Measurements from ENCODE around the gene LYRM4.
A peak's percentile ranks its signal among the peaks of the same experiment; 100 is the strongest.

LYRM4 gene

GRCh38 chr6:5215159-5215558, 45.6 kb downstream of the LYRM4 start:
- ChIA-PET POLR2A (ENCODE audit: low non-redundant PET) (no interaction called here), CTCF (no interaction called here)
- H3K27ac ChIP-seq, result no peak overlapping the region
- DNase-seq (ENCODE audit: low spot score), result no peak
- TF ChIP-seq CTCF (conservative IDR thresholded peaks at IDR 0.05; ENCODE audit: low read depth), result no peak

- POLR2A ChIA-PET (ENCODE audit: low non-redundant PET), result no interaction called here
- H3K27ac ChIP-seq, result no peak overlapping the region
- no peak for DNase-seq (ENCODE audit: low spot score)
- peak; percentile 37 for TF ChIP-seq CTCF (conservative IDR thresholded peaks at IDR 0.05; ENCODE audit: low read depth)
- CTCF ChIA-PET, result no interaction called here
Observed at GRCh38 chr6:5214570-5215052, 46.1 kb downstream of the LYRM4 start.

GRCh38 chr6:5213836-5214235, 46.9 kb downstream of the LYRM4 start:
- ChIA-PET POLR2A (ENCODE audit: low non-redundant PET) (no interaction called here), CTCF (no interaction called here)
- no peak for TF ChIP-seq CTCF (conservative IDR thresholded peaks at IDR 0.05; ENCODE audit: low read depth)
- H3K27ac ChIP-seq, result no peak overlapping the region
- DNase-seq (ENCODE audit: low spot score), result no peak

- TF ChIP-seq CTCF (conservative IDR thresholded peaks at IDR 0.05; ENCODE audit: low read depth), result no peak
- ChIA-PET POLR2A (ENCODE audit: low non-redundant PET) (no interaction called here), CTCF (interaction anchor here (0.6 to 0.8 kb wide), 2 partner anchors 30 to 791 kb away, joined by 3 to 4 read pairs; no protein-coding TSS in a partner anchor)
- no peak overlapping the region for H3K27ac ChIP-seq
- DNase-seq (ENCODE audit: low spot score), result no peak
Observed at GRCh38 chr6:5211492-5211891, 49.3 kb downstream of the LYRM4 start.

- no peak for TF ChIP-seq CTCF (conservative IDR thresholded peaks at IDR 0.05; ENCODE audit: low read depth)
- H3K27ac ChIP-seq, result no peak overlapping the region
- CTCF ChIA-PET, result no interaction called here
- DNase-seq (ENCODE audit: low spot score), result no peak
- POLR2A ChIA-PET (ENCODE audit: low non-redundant PET), result no interaction called here
Observed at GRCh38 chr6:5208471-5208971, 52.2 kb downstream of the LYRM4 start.

GRCh38 chr6:5208057-5208456, 52.7 kb downstream of the LYRM4 start:
- DNase-seq (ENCODE audit: low spot score), result no peak
- H3K27ac ChIP-seq, result no peak overlapping the region
- CTCF ChIA-PET, result interaction anchor here (0.7 kb wide), 1 partner anchor 140 kb away, joined by 4 read pairs; no protein-coding TSS in a partner anchor
- no peak for TF ChIP-seq CTCF (conservative IDR thresholded peaks at IDR 0.05; ENCODE audit: low read depth)
- POLR2A ChIA-PET (ENCODE audit: low non-redundant PET), result no interaction called here
